C4-2B (cell line): ENCODE measurements around the gene CNTN5.

Experiments used
- H3K27ac ChIP-seq: fragments of 450-650 bp; 2 replicates; pipeline ENCODE4 v1.5.1; 2017
- ZFX ChIP-seq: fragments of 450-650 bp; IDR thresholded peaks from 2 replicates; pipeline ENCODE4 v1.6.1; 2017
- TF ChIP-seq, protein P1 (sequence below): fragments of 450-650 bp; conservative IDR thresholded peaks from 2 replicates; pipeline ENCODE4 v1.5.1; 2017; ENCODE audit warnings: mild to moderate bottlenecking

The CNTN5 gene

DNA sequence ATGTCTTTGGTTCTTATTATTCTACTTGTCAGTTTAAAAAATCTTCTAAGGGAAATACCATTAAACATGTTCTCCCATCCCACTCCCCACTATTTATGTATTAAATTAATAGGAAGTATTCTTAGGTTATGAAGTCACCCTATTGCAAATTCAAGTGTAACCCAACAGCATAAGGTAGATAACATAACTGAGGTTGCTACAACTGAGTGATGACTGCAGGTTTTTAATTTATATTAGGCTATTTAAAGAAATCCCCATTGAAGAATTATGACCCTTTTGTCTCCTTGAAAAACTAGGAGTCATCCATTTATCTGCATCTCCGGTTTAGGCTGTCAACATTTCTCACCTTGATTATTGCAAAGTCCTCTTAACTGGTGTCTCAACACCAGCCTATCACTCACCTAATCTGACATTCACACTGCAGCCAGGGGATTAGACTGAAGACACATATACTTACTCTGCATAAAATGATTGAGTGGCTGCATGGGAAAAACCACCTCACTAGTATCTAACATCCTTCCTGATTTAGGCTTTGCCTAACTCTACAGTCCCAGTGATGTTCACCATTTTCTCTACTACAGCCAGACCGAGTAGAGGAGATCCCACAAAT is 649.4 kb downstream of the CNTN5 start:
- TF ChIP-seq, protein P1, sequence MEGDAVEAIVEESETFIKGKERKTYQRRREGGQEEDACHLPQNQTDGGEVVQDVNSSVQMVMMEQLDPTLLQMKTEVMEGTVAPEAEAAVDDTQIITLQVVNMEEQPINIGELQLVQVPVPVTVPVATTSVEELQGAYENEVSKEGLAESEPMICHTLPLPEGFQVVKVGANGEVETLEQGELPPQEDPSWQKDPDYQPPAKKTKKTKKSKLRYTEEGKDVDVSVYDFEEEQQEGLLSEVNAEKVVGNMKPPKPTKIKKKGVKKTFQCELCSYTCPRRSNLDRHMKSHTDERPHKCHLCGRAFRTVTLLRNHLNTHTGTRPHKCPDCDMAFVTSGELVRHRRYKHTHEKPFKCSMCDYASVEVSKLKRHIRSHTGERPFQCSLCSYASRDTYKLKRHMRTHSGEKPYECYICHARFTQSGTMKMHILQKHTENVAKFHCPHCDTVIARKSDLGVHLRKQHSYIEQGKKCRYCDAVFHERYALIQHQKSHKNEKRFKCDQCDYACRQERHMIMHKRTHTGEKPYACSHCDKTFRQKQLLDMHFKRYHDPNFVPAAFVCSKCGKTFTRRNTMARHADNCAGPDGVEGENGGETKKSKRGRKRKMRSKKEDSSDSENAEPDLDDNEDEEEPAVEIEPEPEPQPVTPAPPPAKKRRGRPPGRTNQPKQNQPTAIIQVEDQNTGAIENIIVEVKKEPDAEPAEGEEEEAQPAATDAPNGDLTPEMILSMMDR: no peak
- TF ChIP-seq ZFX: no peak
- no peak overlapping the region for H3K27ac ChIP-seq

- TF ChIP-seq, protein P1: no peak
- TF ChIP-seq ZFX: no peak
- no peak overlapping the region for H3K27ac ChIP-seq
Observed at GRCh38 chr11:99671808-99672409, 651.2 kb downstream of the CNTN5 start.

GRCh38 chr11:99676292-99676691 is 655.5 kb downstream of the CNTN5 start:
- H3K27ac ChIP-seq: no peak overlapping the region
- TF ChIP-seq, protein P1: no peak
- no peak for TF ChIP-seq ZFX

GRCh38 chr11:99682171-99682570 is 661.4 kb downstream of the CNTN5 start:
- TF ChIP-seq, protein P1: no peak
- TF ChIP-seq ZFX: no peak
- no peak overlapping the region for H3K27ac ChIP-seq

- no peak overlapping the region for H3K27ac ChIP-seq
- TF ChIP-seq ZFX: no peak
- TF ChIP-seq, protein P1: no peak
Observed at GRCh38 chr11:99682646-99683045, 661.9 kb downstream of the CNTN5 start.

DNA sequence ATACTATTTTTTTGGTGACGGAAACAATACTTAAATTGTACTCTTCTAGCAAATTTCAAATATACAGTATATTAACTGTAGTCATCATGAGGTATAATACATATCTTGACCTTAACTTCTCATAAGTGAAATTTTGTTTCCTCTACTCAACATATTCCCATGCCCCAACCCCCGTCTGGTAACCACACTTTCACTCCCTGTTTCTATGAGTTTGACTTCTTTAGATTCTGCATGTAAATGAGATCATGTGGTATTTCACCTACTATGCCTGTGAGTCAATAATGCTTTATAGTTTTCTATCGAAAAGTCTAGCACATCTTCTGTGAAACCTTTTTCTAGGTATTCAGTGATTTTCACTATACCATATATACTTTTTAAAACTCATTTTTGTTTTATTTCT is 663.2 kb downstream of the CNTN5 start:
- no peak overlapping the region for H3K27ac ChIP-seq
- no peak for TF ChIP-seq ZFX
- TF ChIP-seq, protein P1: no peak

DNA sequence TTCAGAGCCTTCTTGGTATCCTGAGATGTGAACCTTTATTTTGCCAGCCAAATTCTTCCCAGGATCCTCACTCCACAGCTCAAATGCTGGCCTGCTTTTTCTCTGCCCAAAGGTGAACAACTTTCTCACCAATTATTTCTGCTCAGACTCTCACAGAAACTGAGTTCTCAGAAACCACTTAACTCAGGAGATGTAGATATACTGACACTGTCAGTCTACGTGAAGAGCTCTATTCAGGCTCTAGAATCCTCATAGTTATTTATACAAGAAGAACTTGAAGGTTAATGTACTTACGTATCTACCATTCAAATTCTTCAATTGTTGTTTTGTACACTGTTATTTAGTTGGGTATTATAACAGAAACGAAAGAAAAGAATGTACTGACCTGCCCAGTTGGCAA is 666.1 kb downstream of the CNTN5 start:
- no peak overlapping the region for H3K27ac ChIP-seq
- TF ChIP-seq, protein P1: no peak
